ENCODE measurements around the gene FAM20A.

FAM20A gene

DNA sequence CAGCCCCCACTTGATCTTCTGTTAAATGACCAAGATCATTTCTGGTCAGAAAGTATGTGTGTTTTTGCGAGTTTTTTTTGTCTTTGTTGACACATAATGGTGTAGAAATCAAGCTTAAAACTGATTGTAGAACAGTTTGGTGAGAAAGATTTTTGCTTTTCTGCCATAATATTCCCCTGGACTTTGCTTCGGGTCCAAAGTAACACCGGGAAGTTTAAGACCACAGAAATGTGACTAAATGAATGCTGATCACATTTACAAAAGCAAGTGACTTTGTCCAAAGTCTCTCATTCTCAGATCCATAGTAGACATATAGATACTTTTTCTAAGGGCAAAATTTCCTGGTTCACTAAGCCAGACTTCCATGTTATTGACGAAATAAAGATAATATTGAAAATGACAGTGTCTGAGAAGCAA lies 2.6 kb downstream of the FAM20A start:
- TF ChIP-seq, protein P1, sequence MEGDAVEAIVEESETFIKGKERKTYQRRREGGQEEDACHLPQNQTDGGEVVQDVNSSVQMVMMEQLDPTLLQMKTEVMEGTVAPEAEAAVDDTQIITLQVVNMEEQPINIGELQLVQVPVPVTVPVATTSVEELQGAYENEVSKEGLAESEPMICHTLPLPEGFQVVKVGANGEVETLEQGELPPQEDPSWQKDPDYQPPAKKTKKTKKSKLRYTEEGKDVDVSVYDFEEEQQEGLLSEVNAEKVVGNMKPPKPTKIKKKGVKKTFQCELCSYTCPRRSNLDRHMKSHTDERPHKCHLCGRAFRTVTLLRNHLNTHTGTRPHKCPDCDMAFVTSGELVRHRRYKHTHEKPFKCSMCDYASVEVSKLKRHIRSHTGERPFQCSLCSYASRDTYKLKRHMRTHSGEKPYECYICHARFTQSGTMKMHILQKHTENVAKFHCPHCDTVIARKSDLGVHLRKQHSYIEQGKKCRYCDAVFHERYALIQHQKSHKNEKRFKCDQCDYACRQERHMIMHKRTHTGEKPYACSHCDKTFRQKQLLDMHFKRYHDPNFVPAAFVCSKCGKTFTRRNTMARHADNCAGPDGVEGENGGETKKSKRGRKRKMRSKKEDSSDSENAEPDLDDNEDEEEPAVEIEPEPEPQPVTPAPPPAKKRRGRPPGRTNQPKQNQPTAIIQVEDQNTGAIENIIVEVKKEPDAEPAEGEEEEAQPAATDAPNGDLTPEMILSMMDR (IDR thresholded peaks at IDR 0.05; ENCODE audit: control insufficient read depth, extremely low read depth, insufficient read depth), result no peak
- no peak for DNase-seq (ENCODE audit: low read depth)
- H3K4me3 ChIP-seq (ENCODE audit: low read depth, low read length), result no peak overlapping the region

DNA sequence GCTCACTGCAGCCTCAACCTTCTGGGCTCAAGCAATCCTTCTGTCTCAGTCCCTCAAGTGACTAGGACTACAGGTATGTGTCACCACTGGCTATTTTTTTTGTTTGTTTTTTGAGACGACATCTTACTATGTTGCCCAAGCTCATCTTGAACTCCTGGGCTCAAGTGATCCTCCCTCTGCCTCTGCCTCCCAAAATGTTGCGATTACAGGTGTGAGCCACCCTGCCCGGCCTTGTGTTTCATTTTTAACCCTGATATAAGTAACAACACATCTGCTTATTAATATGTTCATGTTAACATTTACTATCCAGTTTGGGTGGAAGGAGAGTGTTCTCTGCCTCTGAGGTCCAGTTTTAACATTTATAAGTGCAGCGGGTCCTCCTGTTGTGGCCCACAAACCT lies 3.1 kb downstream of the FAM20A start:
- H3K4me3 ChIP-seq (ENCODE audit: low read depth, low read length), result no peak overlapping the region
- TF ChIP-seq, protein P1 (IDR thresholded peaks at IDR 0.05; ENCODE audit: control insufficient read depth, extremely low read depth, insufficient read depth), result no peak

DNA sequence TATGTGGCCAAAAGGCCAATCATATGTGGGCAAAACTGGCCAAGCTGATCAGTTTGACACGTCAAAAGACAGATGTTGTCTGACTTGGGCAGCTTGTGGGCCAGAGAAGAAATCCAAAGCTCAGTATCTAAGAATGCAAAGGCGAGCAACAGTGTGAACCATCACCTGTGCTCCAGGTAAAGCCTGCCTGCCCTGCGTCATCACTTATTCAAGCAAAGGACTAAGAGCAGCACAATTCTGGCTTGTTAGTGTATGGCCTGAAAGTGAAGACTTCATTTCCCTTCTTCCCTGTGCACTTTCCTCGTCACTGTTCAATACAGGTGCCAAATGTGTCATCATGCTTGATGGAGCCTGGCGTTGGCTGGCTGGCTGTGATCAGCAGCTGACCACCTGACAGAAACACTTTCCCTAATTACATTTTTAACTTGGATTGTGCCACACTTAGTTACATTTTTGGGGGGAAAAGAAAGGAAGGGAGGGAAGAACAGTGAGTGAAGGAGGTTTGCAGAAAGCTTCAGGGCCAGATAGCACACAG lies 4.7 kb downstream of the FAM20A start:
- DNase-seq (ENCODE audit: low read depth), result no peak
- TF ChIP-seq, protein P1 (IDR thresholded peaks at IDR 0.05; ENCODE audit: control insufficient read depth, extremely low read depth, insufficient read depth), result no peak
- no peak overlapping the region for H3K4me3 ChIP-seq (ENCODE audit: low read depth, low read length)

More for the DNA sequence above, 3.1 kb downstream of the FAM20A start:
- no peak for DNase-seq (ENCODE audit: low read depth)

DNA sequence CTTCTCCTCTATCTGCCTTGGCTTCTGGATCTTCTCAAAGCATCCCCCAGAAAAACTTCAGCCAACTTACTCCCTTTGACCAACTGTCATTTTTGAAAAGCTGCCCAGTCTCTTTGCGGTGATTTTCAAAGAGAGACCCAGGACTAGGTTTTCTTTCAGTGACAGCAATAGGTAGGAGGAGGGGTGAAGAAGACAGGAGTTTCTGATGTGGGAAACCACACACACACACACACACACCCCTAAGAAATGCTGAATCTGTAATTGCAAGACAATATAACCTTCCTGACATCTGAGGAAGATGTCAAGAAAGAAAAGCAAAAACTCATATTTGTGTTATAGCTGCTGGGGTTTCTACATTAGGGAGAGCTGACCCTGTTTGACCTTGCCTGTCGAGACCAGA lies 5.2 kb downstream of the FAM20A start:
- H3K4me3 ChIP-seq (ENCODE audit: low read depth, low read length), result no peak overlapping the region
- TF ChIP-seq, protein P1 (IDR thresholded peaks at IDR 0.05; ENCODE audit: control insufficient read depth, extremely low read depth, insufficient read depth), result no peak
- DNase-seq (ENCODE audit: low read depth), result no peak

DNA sequence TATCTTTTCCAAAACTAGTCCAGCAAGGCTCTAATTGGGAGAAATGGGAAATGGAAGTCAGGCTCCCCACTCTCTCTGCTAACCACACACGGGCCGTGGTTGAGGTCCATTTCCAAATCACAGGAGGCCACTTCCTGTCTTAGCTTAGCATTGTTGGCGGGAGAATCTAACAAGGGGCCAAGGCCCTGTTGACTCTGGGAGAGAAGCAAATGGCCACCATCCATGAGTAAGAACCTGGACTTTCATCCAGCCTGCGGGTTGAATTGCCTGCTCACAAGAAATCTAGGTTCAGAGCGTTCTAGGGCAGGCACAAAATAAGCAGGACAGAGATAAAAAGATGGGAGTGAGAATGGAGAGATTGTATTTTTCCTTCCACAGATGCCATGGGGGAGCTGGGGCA lies 5.7 kb downstream of the FAM20A start:
- H3K4me3 ChIP-seq (ENCODE audit: low read depth, low read length), result no peak overlapping the region
- no peak for DNase-seq (ENCODE audit: low read depth)
- TF ChIP-seq, protein P1 (IDR thresholded peaks at IDR 0.05; ENCODE audit: control insufficient read depth, extremely low read depth, insufficient read depth), result no peak

DNA sequence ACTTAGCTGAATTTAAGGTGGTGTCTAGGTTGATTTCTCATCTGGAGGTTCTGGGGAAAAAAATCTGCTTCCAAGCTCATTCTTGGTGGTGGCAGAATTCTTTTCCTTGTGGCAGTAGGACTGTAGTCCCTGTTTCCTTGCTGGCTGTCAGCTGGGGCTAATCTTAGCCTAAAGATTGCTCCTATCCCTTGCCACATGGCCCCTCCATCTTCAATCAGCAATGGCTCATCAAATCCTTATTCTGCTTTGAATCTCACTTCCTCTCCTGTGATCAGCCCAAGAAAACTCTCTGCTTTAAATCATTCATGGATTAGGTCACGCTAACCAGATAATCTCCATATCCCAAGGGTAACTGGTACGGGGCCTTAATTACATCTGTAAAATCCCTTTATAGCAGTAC lies 6.6 kb downstream of the FAM20A start:
- H3K4me3 ChIP-seq (ENCODE audit: low read depth, low read length), result no peak overlapping the region
- TF ChIP-seq, protein P1 (IDR thresholded peaks at IDR 0.05; ENCODE audit: control insufficient read depth, extremely low read depth, insufficient read depth), result no peak
- no peak for DNase-seq (ENCODE audit: low read depth)

Measured in LNCaP clone FGC (cell line).